ENCODE measurements around the gene IRS2.
A peak's percentile ranks its signal among the peaks of the same experiment; 100 is the strongest.

The IRS2 gene

DNA sequence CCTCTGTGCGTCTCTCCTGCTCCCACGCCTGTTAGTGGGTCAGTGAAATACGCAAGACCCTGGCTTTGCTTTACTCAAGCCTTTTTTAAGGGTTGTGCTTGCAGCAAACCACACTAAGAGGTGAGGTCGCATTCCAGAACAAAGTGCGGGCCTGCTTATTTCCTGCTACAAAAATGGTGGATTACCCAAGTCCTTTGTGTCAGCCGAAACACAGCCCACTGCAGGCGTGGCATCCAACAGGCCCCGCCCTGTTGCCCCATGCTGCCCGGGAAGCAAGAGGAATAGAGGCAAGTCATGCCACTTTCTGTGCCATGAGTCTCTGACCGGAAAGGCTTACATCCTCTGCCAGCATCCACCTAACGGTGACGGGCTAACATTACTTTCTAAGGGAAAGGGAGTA is 7.7 kb upstream of the IRS2 start:
- TF ChIP-seq CTCF (IDR thresholded peaks at IDR 0.05; ENCODE audit: unreplicated experiment in 3 of 3) = no peak
- Mint-ChIP-seq H3K9me3 (no peaks in the 10 kb centered on the region), H3K4me3 (no peak overlapping the region), H3K36me3 (ENCODE audit: low read depth) (no peaks in the 10 kb centered on the region), H3K27me3 (ENCODE audit: low read depth) (peaks cover 34% of the 10 kb centered on the region), H3K4me1 (no peaks in the 10 kb centered on the region), H3K27ac (no peak overlapping the region)

DNA sequence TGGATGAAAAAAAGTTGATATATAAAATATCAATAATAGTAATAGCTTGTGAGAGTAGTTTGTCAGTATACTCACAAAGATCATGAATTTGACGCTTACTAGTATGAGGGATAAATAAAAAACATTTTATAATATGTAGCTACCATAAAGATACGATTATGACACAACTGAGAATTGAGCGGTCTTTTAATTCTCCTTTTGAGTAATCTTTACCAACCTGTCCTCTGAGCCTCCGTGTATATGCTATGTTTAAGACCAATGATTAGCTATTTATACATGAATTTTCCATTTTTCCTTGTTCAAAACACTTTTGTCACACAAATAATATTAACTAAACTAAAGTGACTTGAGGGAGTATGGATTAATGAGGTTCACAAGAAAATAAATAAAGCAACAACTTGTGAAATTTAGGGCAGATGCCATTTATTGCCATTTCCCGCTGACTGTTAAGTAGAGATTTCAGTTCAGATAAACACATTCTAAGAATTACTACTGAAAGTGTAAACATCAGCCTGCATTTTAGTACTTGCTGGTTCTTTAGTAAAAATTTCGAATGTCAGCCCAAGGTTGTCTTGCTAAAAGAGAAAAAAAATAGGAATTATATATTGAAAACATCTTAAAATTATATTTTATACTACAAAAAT is 6.2 kb upstream of the IRS2 start:
- H3K27ac Mint-ChIP-seq = no peak overlapping the region
- H3K4me3 Mint-ChIP-seq = no peak overlapping the region
- no peaks in the 10 kb centered on the region for H3K4me1 Mint-ChIP-seq
- H3K9me3 Mint-ChIP-seq = no peaks in the 10 kb centered on the region
- no peaks in the 10 kb centered on the region for H3K36me3 Mint-ChIP-seq (ENCODE audit: low read depth)
- no peak for TF ChIP-seq CTCF (IDR thresholded peaks at IDR 0.05; ENCODE audit: unreplicated experiment in 3 of 3)
- peaks cover 40% of the 10 kb centered on the region for H3K27me3 Mint-ChIP-seq (ENCODE audit: low read depth)

DNA sequence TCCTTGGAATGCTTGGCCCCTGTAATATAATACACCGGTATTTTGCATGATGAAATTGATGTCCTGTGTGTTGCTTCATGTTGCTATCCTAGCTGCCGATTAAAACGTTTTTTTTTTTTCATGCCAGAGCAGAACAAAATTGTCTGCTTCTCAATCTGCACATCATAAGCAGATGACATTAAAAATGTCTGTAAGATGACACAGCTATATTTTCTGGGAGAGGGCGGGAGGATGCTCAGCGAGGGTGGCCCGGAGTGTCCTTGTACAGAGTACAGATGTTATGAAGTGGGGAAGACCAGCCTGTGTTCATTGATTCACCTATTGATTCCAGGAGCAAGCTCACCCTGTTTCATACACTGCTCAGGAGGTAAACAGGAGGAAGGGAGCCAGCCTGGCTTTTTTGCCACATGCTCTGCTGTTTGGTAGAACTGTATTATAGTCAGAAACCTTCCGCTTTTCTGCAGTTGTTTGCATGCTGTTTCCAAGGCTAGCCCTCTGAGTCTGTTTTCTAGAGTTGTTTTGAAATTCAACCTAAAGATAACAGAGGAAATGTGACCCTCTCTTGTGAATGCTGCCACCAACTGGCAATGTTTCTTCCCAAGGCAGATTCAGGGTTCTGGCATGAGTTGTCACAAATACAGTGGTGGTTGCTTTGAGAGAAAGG is 4.7 kb upstream of the IRS2 start:
- peak; percentile 29 to 55 (median 37) for TF ChIP-seq CTCF (IDR thresholded peaks at IDR 0.05; ENCODE audit: unreplicated experiment in 3 of 3)
- H3K4me3 Mint-ChIP-seq = peak overlapping the region in 1 of 3 experiments; percentile 6
- no peaks in the 10 kb centered on the region for H3K9me3 Mint-ChIP-seq
- H3K27me3 Mint-ChIP-seq (ENCODE audit: low read depth) = peaks cover 33% of the 10 kb centered on the region
- no peak overlapping the region for H3K27ac Mint-ChIP-seq
- H3K36me3 Mint-ChIP-seq (ENCODE audit: low read depth) = no peaks in the 10 kb centered on the region
- no peaks in the 10 kb centered on the region for H3K4me1 Mint-ChIP-seq

DNA sequence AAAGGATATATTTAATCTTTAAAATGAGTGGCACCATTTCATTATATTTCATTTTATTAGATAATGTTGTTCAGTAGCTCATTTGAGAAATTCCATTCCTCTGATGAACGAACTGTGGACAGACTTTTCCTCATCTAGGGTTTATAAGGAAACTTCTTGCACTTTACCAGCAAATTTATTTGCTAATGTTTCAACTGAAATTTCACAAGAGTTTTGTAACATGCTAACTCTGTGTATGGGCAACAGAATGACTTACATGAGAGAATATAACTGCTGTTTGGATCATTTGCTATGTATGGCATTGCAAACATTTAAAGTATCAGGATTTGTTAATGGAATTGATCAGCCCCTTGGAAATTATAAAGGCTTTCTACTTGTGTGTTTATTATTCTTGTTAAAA is 3.7 kb upstream of the IRS2 start:
- Mint-ChIP-seq H3K27ac (no peak overlapping the region), H3K36me3 (ENCODE audit: low read depth) (no peaks in the 10 kb centered on the region), H3K4me1 (no peaks in the 10 kb centered on the region), H3K27me3 (ENCODE audit: low read depth) (peaks cover 32% of the 10 kb centered on the region), H3K9me3 (no peaks in the 10 kb centered on the region), H3K4me3 (no peak overlapping the region)
- TF ChIP-seq CTCF (IDR thresholded peaks at IDR 0.05; ENCODE audit: unreplicated experiment in 3 of 3) = no peak

DNA sequence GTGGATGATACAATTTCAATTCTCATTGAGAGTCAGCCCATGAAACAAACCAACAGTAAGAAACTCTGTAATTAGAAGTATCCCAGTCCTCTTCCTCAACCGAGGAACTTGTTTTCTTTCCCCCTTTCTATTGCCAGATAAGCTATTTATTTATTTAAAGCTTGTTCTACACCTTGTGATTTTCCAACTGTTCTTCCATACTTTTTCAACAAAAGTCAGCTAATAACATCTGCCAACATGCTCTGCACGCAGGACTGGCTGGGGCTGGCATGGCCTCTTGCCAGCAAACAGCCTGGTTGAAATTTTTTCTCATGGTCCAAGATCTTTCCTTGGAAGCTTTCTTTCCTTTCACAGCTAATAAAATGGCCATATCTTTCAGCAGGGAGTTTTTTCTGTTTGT is 2.9 kb upstream of the IRS2 start:
- Mint-ChIP-seq H3K27me3 (ENCODE audit: low read depth) (peaks cover 32% of the 10 kb centered on the region), H3K27ac (peak overlapping the region in 2 of 3 experiments; percentile 9 to 65), H3K4me3 (peak overlapping the region; percentile 77 to 89 (median 88)), H3K36me3 (ENCODE audit: low read depth) (no peaks in the 10 kb centered on the region), H3K4me1 (no peaks in the 10 kb centered on the region), H3K9me3 (no peaks in the 10 kb centered on the region)
- TF ChIP-seq CTCF (IDR thresholded peaks at IDR 0.05; ENCODE audit: unreplicated experiment in 3 of 3) = no peak
